ENCODE data around the gene PLEKHG5. TPM values are rescaled to one million over a fixed set of nuclear protein-coding genes. Genes with fewer than 3 reads are reported as not detected.

Gene PLEKHG5
- 12.1 TPM for total RNA-seq
- polyA plus RNA-seq (ENCODE audit: insufficient read depth in 1 of 8, insufficient read length in 8 of 8, low replicate concordance in 1 of 8): 10 to 100 TPM in 5 of 8 donors, 1 to 10 TPM in 3; 7.6 to 14.5 (median 11.6) TPM
- long read RNA-seq, donor 1: 0 reads
- long read RNA-seq, donor 2: 0 reads
- long read RNA-seq, donor 3: 0 reads
- long read RNA-seq, donor 4: 0 reads
- long read RNA-seq, donor 5, full-length matches to known transcripts: 1 of 1 reads
- long read RNA-seq, donor 5, partial matches to known transcripts: 0 of 1 reads
- long read RNA-seq, donor 5, other reads (novel, unspliced or antisense): 0 of 1 reads
- long read RNA-seq, donor 6, full-length matches to known transcripts: 1 of 6 reads
- long read RNA-seq, donor 6, partial matches to known transcripts: 5 of 6 reads
- long read RNA-seq, donor 6, other reads (novel, unspliced or antisense): 0 of 6 reads
- long read RNA-seq, donor 7: 0 reads
- long read RNA-seq, donor 8: 0 reads
- long read RNA-seq, donor 9: 0 reads
- long read RNA-seq, donor 10: 0 reads
- long read RNA-seq, donor 11: 0 reads

- no peaks in the 10 kb centered on the region for H3K9me3 ChIP-seq (replicated peaks; ENCODE audit: control insufficient read depth, low read depth, low read length)
- peaks cover 41% of the 10 kb centered on the region for H3K4me1 ChIP-seq (ENCODE audit: control insufficient read depth, insufficient read depth, low read length)
- 51% methylated on average over 3 of the region's 6 CpGs for WGBS (ENCODE audit: insufficient coverage)
- peak within 1 kb of the TSS; percentile 13 for H3K27ac ChIP-seq (ENCODE audit: low read length)
- no peaks in the 10 kb centered on the region for H3K36me3 ChIP-seq (ENCODE audit: control insufficient read depth, insufficient read depth, low read length)
- H3K27me3 ChIP-seq (ENCODE audit: control insufficient read depth, insufficient read depth, low read length): peaks cover 25% of the 10 kb centered on the region
- no peak for DNase-seq
- H3K4me3 ChIP-seq (ENCODE audit: low read length): peak within 1 kb of the TSS; percentile 36
These were observed at the start of gene PLEKHG5 for GRCh38 chr1:6491480-6491962. PLEKHG5 (minus strand) TSS chr1:6491667; CDS start chr1:6477571, 14,096 bp downstream.

GRCh38 chr1:6538956-6539355, 47.5 kb upstream of the PLEKHG5 start:
- H3K4me3 ChIP-seq (ENCODE audit: low read length): no peak overlapping the region
- no peaks in the 10 kb centered on the region for H3K9me3 ChIP-seq (replicated peaks; ENCODE audit: control insufficient read depth, low read depth, low read length)
- H3K27ac ChIP-seq (ENCODE audit: low read length): no peak overlapping the region
- no CpG with 5 or more reads among the region's 3 CpGs for WGBS (ENCODE audit: insufficient coverage)
- no peaks in the 10 kb centered on the region for H3K4me1 ChIP-seq (ENCODE audit: control insufficient read depth, insufficient read depth, low read length)
- no peak for DNase-seq
- no peaks in the 10 kb centered on the region for H3K27me3 ChIP-seq (ENCODE audit: control insufficient read depth, insufficient read depth, low read length)
- peaks cover 25% of the 10 kb centered on the region for H3K36me3 ChIP-seq (ENCODE audit: control insufficient read depth, insufficient read depth, low read length)

GRCh38 chr1:6536291-6536690, 44.8 kb upstream of the PLEKHG5 start:
- no peak for DNase-seq
- Histone ChIP-seq H3K9me3 (replicated peaks; ENCODE audit: control insufficient read depth, low read depth, low read length) (no peaks in the 10 kb centered on the region), H3K4me3 (ENCODE audit: low read length) (no peak overlapping the region), H3K4me1 (ENCODE audit: control insufficient read depth, insufficient read depth, low read length) (no peaks in the 10 kb centered on the region), H3K27ac (ENCODE audit: low read length) (no peak overlapping the region), H3K36me3 (ENCODE audit: control insufficient read depth, insufficient read depth, low read length) (peaks cover 45% of the 10 kb centered on the region), H3K27me3 (ENCODE audit: control insufficient read depth, insufficient read depth, low read length) (no peaks in the 10 kb centered on the region)
- WGBS (ENCODE audit: insufficient coverage): 88% methylated on average over 1 of the region's 5 CpGs

GRCh38 chr1:6535214-6535613, 43.7 kb upstream of the PLEKHG5 start:
- Histone ChIP-seq H3K9me3 (replicated peaks; ENCODE audit: control insufficient read depth, low read depth, low read length) (no peaks in the 10 kb centered on the region), H3K27ac (ENCODE audit: low read length) (no peak overlapping the region), H3K4me3 (ENCODE audit: low read length) (no peak overlapping the region), H3K27me3 (ENCODE audit: control insufficient read depth, insufficient read depth, low read length) (no peaks in the 10 kb centered on the region), H3K4me1 (ENCODE audit: control insufficient read depth, insufficient read depth, low read length) (no peaks in the 10 kb centered on the region), H3K36me3 (ENCODE audit: control insufficient read depth, insufficient read depth, low read length) (peaks cover 54% of the 10 kb centered on the region)
- DNase-seq: no peak
- 86% methylated on average over 1 of the region's 4 CpGs for WGBS (ENCODE audit: insufficient coverage)

GRCh38 chr1:6534248-6534822, 42.9 kb upstream of the PLEKHG5 start:
- no peak for DNase-seq
- Histone ChIP-seq H3K27me3 (ENCODE audit: control insufficient read depth, insufficient read depth, low read length) (no peaks in the 10 kb centered on the region), H3K4me1 (ENCODE audit: control insufficient read depth, insufficient read depth, low read length) (no peaks in the 10 kb centered on the region), H3K27ac (ENCODE audit: low read length) (no peak overlapping the region), H3K9me3 (replicated peaks; ENCODE audit: control insufficient read depth, low read depth, low read length) (no peaks in the 10 kb centered on the region), H3K4me3 (ENCODE audit: low read length) (no peak overlapping the region), H3K36me3 (ENCODE audit: control insufficient read depth, insufficient read depth, low read length) (peaks cover 60% of the 10 kb centered on the region)
- 78% methylated on average over 4 of the region's 8 CpGs for whole genome bisulfite sequencing (ENCODE audit: insufficient coverage)

GRCh38 chr1:6531996-6532395, 40.5 kb upstream of the PLEKHG5 start:
- Histone ChIP-seq H3K27me3 (ENCODE audit: control insufficient read depth, insufficient read depth, low read length) (no peaks in the 10 kb centered on the region), H3K27ac (ENCODE audit: low read length) (no peak overlapping the region), H3K9me3 (replicated peaks; ENCODE audit: control insufficient read depth, low read depth, low read length) (no peaks in the 10 kb centered on the region), H3K4me1 (ENCODE audit: control insufficient read depth, insufficient read depth, low read length) (peaks cover 5% of the 10 kb centered on the region), H3K4me3 (ENCODE audit: low read length) (no peak overlapping the region), H3K36me3 (ENCODE audit: control insufficient read depth, insufficient read depth, low read length) (peaks cover 77% of the 10 kb centered on the region)
- WGBS (ENCODE audit: insufficient coverage): 71% methylated on average over 2 of the region's 5 CpGs
- no peak for DNase-seq

- whole genome bisulfite sequencing (ENCODE audit: insufficient coverage): 94% methylated on average over 7 of the region's 13 CpGs
- Histone ChIP-seq H3K9me3 (replicated peaks; ENCODE audit: control insufficient read depth, low read depth, low read length) (no peaks in the 10 kb centered on the region), H3K4me1 (ENCODE audit: control insufficient read depth, insufficient read depth, low read length) (peaks cover 5% of the 10 kb centered on the region), H3K4me3 (ENCODE audit: low read length) (no peak overlapping the region), H3K27ac (ENCODE audit: low read length) (no peak overlapping the region), H3K36me3 (ENCODE audit: control insufficient read depth, insufficient read depth, low read length) (peaks cover 83% of the 10 kb centered on the region), H3K27me3 (ENCODE audit: control insufficient read depth, insufficient read depth, low read length) (no peaks in the 10 kb centered on the region)
- DNase-seq: no peak
These were observed 39.2 kb upstream of the PLEKHG5 start for GRCh38 chr1:6530504-6531160.

- Histone ChIP-seq H3K4me3 (ENCODE audit: low read length) (no peak overlapping the region), H3K9me3 (replicated peaks; ENCODE audit: control insufficient read depth, low read depth, low read length) (no peaks in the 10 kb centered on the region), H3K4me1 (ENCODE audit: control insufficient read depth, insufficient read depth, low read length) (peaks cover 5% of the 10 kb centered on the region), H3K27me3 (ENCODE audit: control insufficient read depth, insufficient read depth, low read length) (no peaks in the 10 kb centered on the region), H3K27ac (ENCODE audit: low read length) (peak overlapping the region; percentile 7), H3K36me3 (ENCODE audit: control insufficient read depth, insufficient read depth, low read length) (peaks cover 80% of the 10 kb centered on the region)
- 66% methylated on average over 6 of the region's 7 CpGs for WGBS (ENCODE audit: insufficient coverage)
- DNase-seq: no peak
These were observed 37.0 kb upstream of the PLEKHG5 start for GRCh38 chr1:6528492-6528891.

GRCh38 chr1:6526316-6526715, 34.8 kb upstream of the PLEKHG5 start:
- WGBS (ENCODE audit: insufficient coverage): 92% methylated on average over 9 of the region's 11 CpGs

GRCh38 chr1:6523566-6523965, 32.1 kb upstream of the PLEKHG5 start:
- no peak overlapping the region for H3K27ac ChIP-seq (ENCODE audit: low read length)
- peaks cover 19% of the 10 kb centered on the region for H3K4me1 ChIP-seq (ENCODE audit: control insufficient read depth, insufficient read depth, low read length)
- H3K4me3 ChIP-seq (ENCODE audit: low read length): no peak overlapping the region
- no peaks in the 10 kb centered on the region for H3K27me3 ChIP-seq (ENCODE audit: control insufficient read depth, insufficient read depth, low read length)
- H3K9me3 ChIP-seq (replicated peaks; ENCODE audit: control insufficient read depth, low read depth, low read length): no peaks in the 10 kb centered on the region
- peaks cover 36% of the 10 kb centered on the region for H3K36me3 ChIP-seq (ENCODE audit: control insufficient read depth, insufficient read depth, low read length)
- no peak for DNase-seq
- no CpG with 5 or more reads among the region's 6 CpGs for WGBS (ENCODE audit: insufficient coverage)

More at GRCh38 chr1:6526316-6526715, 34.8 kb upstream of the PLEKHG5 start:
- no peak for DNase-seq
- no peak overlapping the region for H3K4me3 ChIP-seq (ENCODE audit: low read length)
- H3K36me3 ChIP-seq (ENCODE audit: control insufficient read depth, insufficient read depth, low read length): peaks cover 60% of the 10 kb centered on the region
- H3K27me3 ChIP-seq (ENCODE audit: control insufficient read depth, insufficient read depth, low read length): no peaks in the 10 kb centered on the region
- H3K9me3 ChIP-seq (replicated peaks; ENCODE audit: control insufficient read depth, low read depth, low read length): no peaks in the 10 kb centered on the region
- no peak overlapping the region for H3K27ac ChIP-seq (ENCODE audit: low read length)
- H3K4me1 ChIP-seq (ENCODE audit: control insufficient read depth, insufficient read depth, low read length): peaks cover 5% of the 10 kb centered on the region
